Activated naive CD8-positive, alpha-beta T cell (primary cell): ENCODE results near the gene NAPEPLD.
"Not testable (repeated sequence)": the region's sequence is repeated elsewhere in the genome, so short reads cannot be mapped to it uniquely, and the experiment has no call there.

Experiments
- H3K27ac Mint-ChIP-seq: one replicate; pipeline ENCODE4 v1.8.0; 2021; ENCODE audit warnings: mixed read lengths
- H3K27me3 Mint-ChIP-seq: one replicate; pipeline ENCODE4 v1.8.0; 2021; ENCODE audit warnings: mixed read lengths
- H3K36me3 Mint-ChIP-seq: one replicate; pipeline ENCODE4 v1.8.0; 2021; ENCODE audit warnings: mixed read lengths
- H3K4me1 Mint-ChIP-seq: one replicate; pipeline ENCODE4 v1.8.0; 2021; ENCODE audit warnings: low read depth, mixed read lengths
- H3K4me3 Mint-ChIP-seq: one replicate; pipeline ENCODE4 v1.8.0; 2021; ENCODE audit warnings: mild to moderate bottlenecking, mixed read lengths
- H3K9me3 Mint-ChIP-seq: one replicate; pipeline ENCODE4 v1.8.0; 2021; ENCODE audit warnings: low read depth, mixed read lengths

The NAPEPLD gene

GRCh38 chr7:103151993-103152676 lies 3.2 kb upstream of the NAPEPLD start:
- peaks cover 33% of the 10 kb centered on the region for H3K4me1 Mint-ChIP-seq
- H3K36me3 Mint-ChIP-seq, H3K4me3 Mint-ChIP-seq, H3K27ac Mint-ChIP-seq, H3K27me3 Mint-ChIP-seq, H3K9me3 Mint-ChIP-seq: not testable (repeated sequence)

DNA sequence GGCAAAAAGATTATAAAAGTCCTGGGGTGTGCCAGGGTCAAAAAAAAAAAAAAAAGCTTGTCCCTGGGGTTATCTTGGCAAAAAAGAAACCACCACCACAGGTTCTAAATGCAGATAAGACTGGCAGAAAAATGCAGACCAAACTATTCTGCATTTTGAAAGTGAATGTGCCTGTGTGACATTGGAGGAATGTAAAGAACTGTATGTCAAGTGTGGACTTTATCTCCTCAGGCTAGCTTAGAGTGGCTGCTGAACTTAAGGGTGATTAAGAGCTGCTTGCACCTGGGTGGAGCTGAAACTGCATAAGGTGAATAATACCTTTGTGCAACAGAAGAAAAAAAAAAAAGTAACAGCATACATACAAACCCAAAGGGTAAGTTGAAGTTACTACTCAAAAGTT lies 1.3 kb upstream of the NAPEPLD start:
- Mint-ChIP-seq H3K36me3 (peaks cover 7% of the 10 kb centered on the region), H3K27me3 (no peaks in the 10 kb centered on the region), H3K4me1 (peaks cover 44% of the 10 kb centered on the region), H3K9me3 (no peaks in the 10 kb centered on the region), H3K27ac (peak overlapping the region; percentile 97), H3K4me3 (peak overlapping the region; percentile 87)

DNA sequence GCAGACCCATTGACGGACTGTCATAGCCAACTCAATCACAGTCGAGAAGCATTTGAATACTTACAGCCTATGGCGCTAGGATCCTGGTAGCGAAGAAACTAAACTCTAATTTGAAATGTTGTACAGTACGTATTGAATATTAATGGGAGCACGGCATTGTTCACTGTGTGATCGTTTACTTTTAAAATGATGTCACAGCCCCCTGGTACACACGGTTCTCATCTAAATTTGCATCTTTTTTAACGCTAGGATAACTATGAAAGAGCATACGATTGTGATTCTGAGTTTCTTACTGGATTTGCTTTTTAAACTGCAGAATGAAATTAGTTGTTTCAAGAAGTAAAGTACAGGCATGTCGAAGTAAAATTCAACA lies 895 bp upstream of the NAPEPLD start:
- peak overlapping the region; percentile 87 for H3K4me3 Mint-ChIP-seq
- H3K4me1 Mint-ChIP-seq, result peaks cover 44% of the 10 kb centered on the region
- H3K36me3 Mint-ChIP-seq, result peaks cover 7% of the 10 kb centered on the region
- no peaks in the 10 kb centered on the region for H3K9me3 Mint-ChIP-seq
- H3K27me3 Mint-ChIP-seq, result no peaks in the 10 kb centered on the region
- H3K27ac Mint-ChIP-seq, result peak overlapping the region; percentile 97

DNA sequence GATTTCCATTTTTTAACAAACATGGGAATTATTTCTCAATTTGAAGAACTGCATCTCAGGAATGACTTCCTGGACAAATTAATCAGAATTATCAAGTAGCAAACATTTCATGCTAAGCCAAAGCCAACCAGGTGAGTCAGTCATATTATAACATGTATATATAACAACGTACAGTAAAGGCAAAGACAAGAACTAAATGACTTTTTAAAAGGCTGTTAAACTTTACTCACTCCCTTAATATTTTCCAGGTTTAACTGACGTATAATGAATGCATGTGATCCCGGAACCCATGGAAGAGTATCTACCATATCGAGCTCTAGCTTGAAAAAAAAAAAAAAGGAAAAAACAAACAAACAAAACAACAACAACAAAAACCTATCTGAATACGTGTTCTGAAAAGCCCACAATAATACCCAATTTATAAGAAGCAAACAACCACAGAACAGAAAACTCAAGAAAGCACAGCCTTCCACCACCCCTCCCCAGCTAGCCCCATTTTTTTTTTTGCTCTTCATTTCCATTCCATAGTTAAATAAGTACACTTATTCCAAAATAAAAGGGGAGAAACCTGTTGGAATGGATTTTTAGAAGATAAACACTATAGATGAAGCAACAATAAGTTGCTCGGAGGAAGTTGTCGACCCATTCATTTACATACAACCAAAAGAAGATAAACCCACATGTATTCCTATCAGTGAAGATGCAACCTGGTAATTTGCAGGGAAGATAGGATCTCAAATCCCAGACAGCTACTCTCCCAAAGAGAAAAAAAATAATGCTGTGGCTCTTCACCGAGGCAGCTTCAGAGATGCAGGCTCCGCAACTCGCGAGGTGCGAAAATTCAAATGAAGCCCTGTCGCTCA lies 537 bp downstream of the NAPEPLD start:
- H3K27ac Mint-ChIP-seq, result peak overlapping the region; percentile 99
- H3K4me1 Mint-ChIP-seq, result peaks cover 44% of the 10 kb centered on the region
- H3K27me3 Mint-ChIP-seq, result no peaks in the 10 kb centered on the region
- H3K36me3 Mint-ChIP-seq, result peaks cover 9% of the 10 kb centered on the region
- peak overlapping the region; percentile 97 for H3K4me3 Mint-ChIP-seq
- no peaks in the 10 kb centered on the region for H3K9me3 Mint-ChIP-seq

- Mint-ChIP-seq H3K4me1 (peaks cover 36% of the 10 kb centered on the region), H3K36me3 (peaks cover 19% of the 10 kb centered on the region)
- H3K4me3 Mint-ChIP-seq, H3K27me3 Mint-ChIP-seq, H3K9me3 Mint-ChIP-seq, H3K27ac Mint-ChIP-seq: not testable (repeated sequence)
Observed at GRCh38 chr7:103144754-103145153, 4.1 kb downstream of the NAPEPLD start.

DNA sequence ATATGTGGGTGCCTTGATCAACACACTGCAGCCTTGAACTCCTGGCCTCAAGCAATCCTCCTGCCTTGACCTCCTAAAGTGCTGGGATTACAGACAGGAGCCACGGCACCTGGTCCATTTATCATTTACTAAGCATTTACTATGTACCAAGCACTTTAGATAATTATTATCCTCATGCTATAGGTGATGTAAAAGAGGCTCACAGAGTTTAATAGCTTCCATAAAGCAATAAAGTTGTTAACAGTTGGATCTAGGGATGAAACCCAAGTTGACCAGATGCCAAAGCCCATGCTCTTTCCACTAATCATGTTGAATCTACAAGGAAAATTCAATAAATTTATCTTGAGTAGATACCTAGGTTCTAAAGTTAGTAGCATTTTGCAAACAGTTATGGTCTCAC lies 5.0 kb downstream of the NAPEPLD start:
- Mint-ChIP-seq H3K36me3 (peaks cover 18% of the 10 kb centered on the region), H3K27me3 (no peaks in the 10 kb centered on the region), H3K4me1 (peaks cover 32% of the 10 kb centered on the region), H3K9me3 (no peaks in the 10 kb centered on the region), H3K27ac (no peak overlapping the region), H3K4me3 (no peak overlapping the region)

- Mint-ChIP-seq H3K9me3 (no peaks in the 10 kb centered on the region), H3K4me3 (no peak overlapping the region), H3K27ac (no peak overlapping the region), H3K4me1 (peaks cover 21% of the 10 kb centered on the region), H3K36me3 (peaks cover 18% of the 10 kb centered on the region), H3K27me3 (no peaks in the 10 kb centered on the region)
Observed at GRCh38 chr7:103142494-103142893, 6.4 kb downstream of the NAPEPLD start.

DNA sequence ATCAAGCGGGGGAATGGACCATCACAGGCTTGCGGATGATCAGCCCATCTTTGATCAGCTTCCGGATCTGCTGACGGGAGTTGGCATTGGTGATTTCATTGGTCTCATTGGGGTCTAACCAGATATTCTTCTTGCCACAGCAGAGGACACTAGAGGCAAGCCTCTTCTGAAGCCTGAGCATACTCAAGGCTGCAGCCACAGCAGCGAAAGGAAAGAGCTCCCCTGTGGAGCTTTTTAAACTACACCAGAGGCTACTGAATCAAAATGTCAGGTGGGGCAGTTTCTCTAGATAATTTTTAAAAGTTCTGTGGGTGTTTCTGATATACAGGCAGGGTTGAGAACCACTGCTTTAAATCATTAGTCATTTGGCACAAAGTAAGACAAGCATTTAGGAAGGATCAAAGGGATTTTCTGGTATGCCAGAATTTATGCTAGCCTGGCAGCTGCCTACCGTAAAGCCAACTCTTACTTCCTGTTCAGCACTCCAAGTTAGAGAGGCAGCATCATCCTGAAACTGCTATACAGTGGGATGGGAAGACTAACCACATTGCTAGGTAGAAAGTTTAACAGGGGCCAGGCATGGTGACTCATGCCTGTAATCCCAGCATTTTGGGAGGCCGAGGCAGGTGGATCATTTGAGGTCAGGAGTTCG lies 7.0 kb downstream of the NAPEPLD start:
- Mint-ChIP-seq H3K27ac (no peak overlapping the region), H3K4me3 (no peak overlapping the region), H3K36me3 (peaks cover 18% of the 10 kb centered on the region), H3K4me1 (peaks cover 15% of the 10 kb centered on the region), H3K27me3 (no peaks in the 10 kb centered on the region), H3K9me3 (no peaks in the 10 kb centered on the region)

GRCh38 chr7:103140685-103141084 lies 8.2 kb downstream of the NAPEPLD start:
- H3K4me3 Mint-ChIP-seq, result no peak overlapping the region
- no peak overlapping the region for H3K27ac Mint-ChIP-seq
- H3K27me3 Mint-ChIP-seq, result no peaks in the 10 kb centered on the region
- peaks cover 5% of the 10 kb centered on the region for H3K4me1 Mint-ChIP-seq
- H3K9me3 Mint-ChIP-seq, result no peaks in the 10 kb centered on the region
- peaks cover 18% of the 10 kb centered on the region for H3K36me3 Mint-ChIP-seq

GRCh38 chr7:103140061-103140460 lies 8.8 kb downstream of the NAPEPLD start:
- Mint-ChIP-seq H3K4me3 (no peak overlapping the region), H3K27me3 (no peaks in the 10 kb centered on the region), H3K4me1 (no peaks in the 10 kb centered on the region), H3K27ac (no peak overlapping the region), H3K36me3 (peaks cover 18% of the 10 kb centered on the region), H3K9me3 (no peaks in the 10 kb centered on the region)

GRCh38 chr7:103134836-103135554 lies 13.9 kb downstream of the NAPEPLD start:
- Mint-ChIP-seq H3K9me3 (no peaks in the 10 kb centered on the region), H3K27ac (no peak overlapping the region), H3K4me1 (peaks cover 8% of the 10 kb centered on the region), H3K4me3 (no peak overlapping the region), H3K36me3 (peaks cover 4% of the 10 kb centered on the region), H3K27me3 (no peaks in the 10 kb centered on the region)

DNA sequence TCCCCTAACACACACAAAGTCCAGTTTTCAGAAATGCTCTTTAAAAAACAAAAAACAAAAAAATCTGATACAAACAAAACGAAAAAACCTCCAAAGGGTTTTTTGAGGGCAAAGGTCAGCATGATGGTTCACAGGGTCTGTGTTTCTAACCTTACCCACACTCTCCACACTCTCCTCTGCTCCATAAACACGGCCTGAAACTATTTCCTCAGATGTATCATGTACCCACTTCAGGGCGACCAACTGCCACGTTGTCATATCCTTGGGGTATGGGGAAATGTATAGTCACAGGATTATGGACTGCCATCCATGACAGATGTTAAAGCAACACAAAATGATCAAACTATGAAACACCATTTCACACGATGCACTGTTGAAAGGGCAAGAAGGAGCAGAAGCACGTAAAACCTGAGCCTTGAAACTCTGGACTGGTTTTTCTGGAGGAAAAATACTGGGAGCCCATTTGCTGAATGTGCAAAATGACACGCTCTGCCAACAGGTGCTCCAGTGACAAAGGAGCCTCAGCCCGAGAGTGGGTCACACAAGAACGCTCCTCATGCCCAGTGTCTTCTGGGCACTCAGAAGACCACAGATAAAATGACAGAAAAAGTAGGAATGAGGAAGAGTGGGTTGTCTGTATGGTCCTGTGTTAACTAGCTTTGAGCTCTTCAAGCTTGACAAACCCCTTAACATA lies 15.8 kb downstream of the NAPEPLD start:
- Mint-ChIP-seq H3K4me3 (no peak overlapping the region), H3K27ac (no peak overlapping the region), H3K36me3 (peaks cover 9% of the 10 kb centered on the region), H3K9me3 (no peaks in the 10 kb centered on the region), H3K4me1 (peaks cover 10% of the 10 kb centered on the region), H3K27me3 (no peaks in the 10 kb centered on the region)

DNA sequence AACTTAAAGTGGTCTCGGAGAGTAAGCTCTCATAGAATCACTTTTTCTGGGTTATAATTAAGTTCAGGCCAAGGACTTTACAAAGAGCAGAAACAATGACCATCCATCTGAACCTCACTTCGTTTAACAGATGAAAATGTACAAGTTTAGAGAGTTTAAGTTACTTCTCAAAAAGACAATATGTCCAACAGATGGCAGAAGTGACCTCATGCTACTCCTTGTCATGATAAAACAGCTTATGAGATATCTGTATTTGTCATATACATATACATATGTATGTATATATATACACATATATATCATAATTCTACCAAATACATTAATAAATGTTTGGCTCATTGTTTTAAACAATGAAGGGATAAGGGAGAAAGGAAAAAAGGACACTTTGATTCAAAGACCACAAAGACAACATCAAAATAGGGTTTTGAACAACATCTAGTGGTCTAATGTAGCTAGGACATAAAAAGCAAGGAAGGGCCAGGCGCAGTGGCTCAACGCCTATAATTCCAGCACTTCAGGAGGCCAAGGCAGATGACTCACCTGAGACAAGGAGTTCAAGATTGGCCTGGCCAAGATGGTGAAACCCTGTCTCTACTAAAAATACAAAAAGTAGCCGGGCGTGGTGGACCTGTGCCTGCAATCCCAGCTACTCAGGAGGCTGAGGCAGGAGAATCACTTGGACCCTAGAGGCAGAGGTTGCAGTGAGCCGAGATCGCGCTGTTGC lies 17.8 kb downstream of the NAPEPLD start:
- Mint-ChIP-seq H3K36me3 (peaks cover 24% of the 10 kb centered on the region), H3K27me3 (no peaks in the 10 kb centered on the region), H3K4me3 (no peak overlapping the region), H3K4me1 (peaks cover 10% of the 10 kb centered on the region), H3K9me3 (no peaks in the 10 kb centered on the region), H3K27ac (no peak overlapping the region)
